Measurements from ENCODE around the gene ADIG.

DNA sequence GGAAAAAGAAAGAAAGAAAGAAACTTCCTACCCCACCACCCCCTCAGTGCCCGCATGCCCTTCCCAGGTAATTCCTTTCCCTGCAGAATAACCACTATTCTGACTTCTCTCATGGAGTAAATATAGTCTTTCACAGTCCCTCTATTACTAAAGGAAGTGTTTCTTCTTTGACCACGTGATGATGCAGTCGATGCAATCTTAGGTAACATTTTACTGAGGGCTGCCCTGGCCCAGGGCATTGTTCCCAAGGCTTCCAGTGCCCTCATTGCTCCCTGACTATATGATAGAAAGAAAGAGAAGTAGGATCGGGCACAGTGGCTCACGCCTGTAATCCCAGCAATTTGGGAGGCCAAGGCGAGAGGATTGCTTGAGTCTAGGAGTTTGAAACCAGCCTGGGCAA, 49.7 kb downstream of the ADIG start:
- TF ChIP-seq, protein P1, sequence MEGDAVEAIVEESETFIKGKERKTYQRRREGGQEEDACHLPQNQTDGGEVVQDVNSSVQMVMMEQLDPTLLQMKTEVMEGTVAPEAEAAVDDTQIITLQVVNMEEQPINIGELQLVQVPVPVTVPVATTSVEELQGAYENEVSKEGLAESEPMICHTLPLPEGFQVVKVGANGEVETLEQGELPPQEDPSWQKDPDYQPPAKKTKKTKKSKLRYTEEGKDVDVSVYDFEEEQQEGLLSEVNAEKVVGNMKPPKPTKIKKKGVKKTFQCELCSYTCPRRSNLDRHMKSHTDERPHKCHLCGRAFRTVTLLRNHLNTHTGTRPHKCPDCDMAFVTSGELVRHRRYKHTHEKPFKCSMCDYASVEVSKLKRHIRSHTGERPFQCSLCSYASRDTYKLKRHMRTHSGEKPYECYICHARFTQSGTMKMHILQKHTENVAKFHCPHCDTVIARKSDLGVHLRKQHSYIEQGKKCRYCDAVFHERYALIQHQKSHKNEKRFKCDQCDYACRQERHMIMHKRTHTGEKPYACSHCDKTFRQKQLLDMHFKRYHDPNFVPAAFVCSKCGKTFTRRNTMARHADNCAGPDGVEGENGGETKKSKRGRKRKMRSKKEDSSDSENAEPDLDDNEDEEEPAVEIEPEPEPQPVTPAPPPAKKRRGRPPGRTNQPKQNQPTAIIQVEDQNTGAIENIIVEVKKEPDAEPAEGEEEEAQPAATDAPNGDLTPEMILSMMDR (IDR thresholded peaks at IDR 0.05): no peak
- no peak for TF ChIP-seq ZFX (IDR thresholded peaks at IDR 0.05; ENCODE audit: borderline replicate concordance)

Data from 22Rv1 (cell line).